Osteoblast (primary cell): Measurements from ENCODE around the gene SERINC5. TPM values are rescaled to one million over a fixed set of nuclear protein-coding genes. Genes with fewer than 3 reads are reported as not detected.

ENCODE experiments used
- DNase-seq: peaks from one replicate; pipeline ENCODE4 v3.0.0; 2011; ENCODE audit warnings: low spot score, mixed read lengths; ENCODE audit not compliant: insufficient read length; ENCODE audit errors: missing footprints
- H2AFZ ChIP-seq: 2 replicates; pipeline ENCODE4 v1.6.0; 2011; ENCODE audit warnings: mild to moderate bottlenecking, low read length
- H3K27ac ChIP-seq: 2 replicates; pipeline ENCODE4 v1.5.1; 2011; ENCODE audit warnings: mild to moderate bottlenecking, low read depth, low read length, moderate library complexity
- H3K27me3 ChIP-seq: 2 replicates; pipeline ENCODE4 v1.6.0; 2012; ENCODE audit warnings: mild to moderate bottlenecking, control low read depth, inconsistent platforms, low read length, moderate library complexity; ENCODE audit not compliant: insufficient read depth
- H3K36me3 ChIP-seq: 2 replicates; pipeline ENCODE4 v1.5.1; 2011; ENCODE audit warnings: mild to moderate bottlenecking, low read length, control low read depth, moderate library complexity; ENCODE audit not compliant: insufficient read depth
- H3K4me1 ChIP-seq: 2 replicates; pipeline ENCODE4 v1.5.1; 2011; ENCODE audit warnings: mild to moderate bottlenecking, low read length, control low read depth, moderate library complexity; ENCODE audit not compliant: insufficient read depth
- H3K4me2 ChIP-seq: 2 replicates; pipeline ENCODE4 v1.6.0; 2011; ENCODE audit warnings: mild to moderate bottlenecking, low read length; ENCODE audit not compliant: insufficient read depth
- H3K4me3 ChIP-seq: fragments of 200-600 bp; sonication (generic); 3 replicates; pipeline ENCODE4 v1.5.1; 2012; ENCODE audit warnings: mild to moderate bottlenecking, low read length, inconsistent platforms; ENCODE audit not compliant: insufficient read depth
- H3K79me2 ChIP-seq: 2 replicates; pipeline ENCODE4 v1.6.0; 2012; ENCODE audit warnings: mild to moderate bottlenecking, low read length, control low read depth, inconsistent platforms; ENCODE audit not compliant: insufficient read depth
- H3K9me3 ChIP-seq: 2 replicates; pipeline ENCODE4 v1.5.1; 2011; ENCODE audit warnings: low read depth, low read length, control low read depth
- H4K20me1 ChIP-seq: 2 replicates; pipeline ENCODE4 v1.6.0; 2012; ENCODE audit warnings: mild to moderate bottlenecking, low read length, control low read depth; ENCODE audit not compliant: insufficient read depth
- CTCF ChIP-seq: IDR thresholded peaks from 2 replicates; pipeline ENCODE4 v1.5.1; 2011; ENCODE audit warnings: mild to moderate bottlenecking, low read depth, low read length, moderate library complexity; ENCODE audit errors: extremely low read depth
- total RNA-seq: library from RNA; depleted of rRNA; stranded (reverse); fragments of >200 nt; gene quantifications from 2 replicates; pipeline ENCODE4 v1.2.3, GENCODE V29; 2012

The SERINC5 gene
- total RNA-seq, 1 donor, result 96.3 TPM

DNA sequence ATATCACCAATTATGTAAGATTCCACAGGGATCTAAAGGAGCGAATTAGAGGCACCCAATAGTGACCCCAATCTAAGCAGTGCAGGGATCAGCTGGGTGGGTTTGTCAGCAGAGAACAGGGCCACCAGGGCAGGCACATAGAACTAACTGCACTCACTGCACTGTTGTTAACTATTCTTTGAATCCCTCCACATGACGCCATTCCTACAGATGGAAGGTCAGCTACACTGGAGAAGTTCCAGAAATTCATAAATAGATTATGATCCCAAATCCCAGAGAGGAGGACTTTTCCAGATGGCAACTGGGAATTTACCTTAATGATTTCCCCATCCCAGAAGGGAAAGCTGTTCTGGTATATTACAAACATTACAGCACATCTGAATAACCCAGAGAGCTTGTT lies 136.5 kb downstream of the SERINC5 start:
- Histone ChIP-seq H3K4me3 (no peak overlapping the region), H4K20me1 (no peaks in the 10 kb centered on the region), H3K27me3 (no peaks in the 10 kb centered on the region), H3K4me1 (no peaks in the 10 kb centered on the region), H3K27ac (no peak overlapping the region), H3K9me3 (no peaks in the 10 kb centered on the region), H2AFZ (no peak overlapping the region), H3K4me2 (no peak overlapping the region), H3K79me2 (no peaks in the 10 kb centered on the region), H3K36me3 (no peaks in the 10 kb centered on the region)
- no peak for DNase-seq
- TF ChIP-seq CTCF, result no peak

DNA sequence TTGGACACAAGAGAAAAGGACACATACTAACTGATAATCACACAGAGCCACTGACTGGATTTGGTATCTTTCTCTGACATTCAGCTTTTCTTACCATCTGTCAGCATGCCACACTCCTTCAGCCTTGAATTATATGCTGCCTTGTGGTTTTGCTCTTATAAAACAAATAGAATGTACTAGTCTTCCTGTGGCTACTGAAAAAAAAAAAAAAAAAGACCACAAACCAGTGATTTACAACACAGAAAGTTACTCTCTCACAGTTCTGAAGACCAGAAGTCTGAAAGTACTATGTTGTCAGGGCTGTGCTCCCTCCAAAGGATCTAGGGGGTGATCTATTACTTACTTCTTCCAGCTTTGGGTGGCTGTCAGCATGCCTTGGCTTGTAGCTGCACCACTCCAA lies 138.4 kb downstream of the SERINC5 start:
- H3K9me3 ChIP-seq, result no peaks in the 10 kb centered on the region
- H3K4me2 ChIP-seq, result no peak overlapping the region
- TF ChIP-seq CTCF, result no peak

GRCh38 chr5:80116465-80116864 lies 139.4 kb downstream of the SERINC5 start:
- Histone ChIP-seq H3K9me3 (no peaks in the 10 kb centered on the region), H3K4me3 (no peak overlapping the region), H3K4me2 (no peak overlapping the region), H3K79me2 (no peaks in the 10 kb centered on the region), H3K36me3 (no peaks in the 10 kb centered on the region), H3K27ac (no peak overlapping the region), H3K27me3 (no peaks in the 10 kb centered on the region), H3K4me1 (no peaks in the 10 kb centered on the region), H4K20me1 (no peaks in the 10 kb centered on the region), H2AFZ (no peak overlapping the region)
- no peak for TF ChIP-seq CTCF
- DNase-seq, result no peak

More for the DNA sequence above, 138.4 kb downstream of the SERINC5 start:
- Histone ChIP-seq H3K4me1 (no peaks in the 10 kb centered on the region), H3K4me3 (no peak overlapping the region), H3K79me2 (no peaks in the 10 kb centered on the region), H3K27me3 (no peaks in the 10 kb centered on the region), H4K20me1 (no peaks in the 10 kb centered on the region), H3K27ac (no peak overlapping the region), H2AFZ (no peak overlapping the region), H3K36me3 (no peaks in the 10 kb centered on the region)
- no peak for DNase-seq

GRCh38 chr5:80116000-80116399 lies 139.8 kb downstream of the SERINC5 start:
- Histone ChIP-seq H3K4me1 (no peaks in the 10 kb centered on the region), H4K20me1 (no peaks in the 10 kb centered on the region), H2AFZ (no peak overlapping the region), H3K27ac (no peak overlapping the region), H3K4me2 (no peak overlapping the region), H3K79me2 (no peaks in the 10 kb centered on the region), H3K4me3 (no peak overlapping the region), H3K36me3 (no peaks in the 10 kb centered on the region), H3K9me3 (no peaks in the 10 kb centered on the region), H3K27me3 (no peaks in the 10 kb centered on the region)
- no peak for TF ChIP-seq CTCF
- no peak for DNase-seq
